HEK293 (cell line): Measurements from ENCODE around the gene PMF1.

ENCODE experiments used
- GLI4 ChIP-seq: fragments of 450-650 bp; formaldehyde crosslinking; IDR thresholded peaks from 2 replicates; pipeline ENCODE4 v1.5.1; 2016; ENCODE audit warnings: missing biosample characterization, missing genetic modification characterization
- IKZF3 ChIP-seq: fragments of 450-650 bp; IDR thresholded peaks from 2 replicates; pipeline ENCODE4 v1.5.0; 2018; ENCODE audit warnings: missing biosample characterization, mild to moderate bottlenecking, missing genetic modification characterization, moderate library complexity
- KLF1 ChIP-seq: fragments of 450-650 bp; formaldehyde crosslinking; IDR thresholded peaks from 2 replicates; pipeline ENCODE4 v1.5.1; 2016; ENCODE audit warnings: missing biosample characterization, missing genetic modification characterization
- ZBTB11 ChIP-seq: fragments of 450-650 bp; formaldehyde crosslinking; conservative IDR thresholded peaks from 2 replicates; pipeline ENCODE4 v1.5.1; 2016; ENCODE audit warnings: low read depth, missing biosample characterization, missing genetic modification characterization
- ZNF140 ChIP-seq: fragments of 450-650 bp; formaldehyde crosslinking; IDR thresholded peaks from 2 replicates; pipeline ENCODE4 v1.5.1; 2016; ENCODE audit warnings: missing biosample characterization, missing genetic modification characterization
- ZNF169 ChIP-seq: fragments of 450-650 bp; formaldehyde crosslinking; IDR thresholded peaks from 2 replicates; pipeline ENCODE4 v1.5.1; 2016; ENCODE audit warnings: missing biosample characterization, missing genetic modification characterization
- ZNF184 ChIP-seq: fragments of 450-650 bp; IDR thresholded peaks from 2 replicates; pipeline ENCODE4 v1.5.1; 2018; ENCODE audit warnings: missing biosample characterization, mild to moderate bottlenecking, missing genetic modification characterization
- ZNF248 ChIP-seq: fragments of 450-650 bp; formaldehyde crosslinking; IDR thresholded peaks from 2 replicates; pipeline ENCODE4 v1.5.1; 2017; ENCODE audit warnings: missing biosample characterization, missing genetic modification characterization
- ZNF37A ChIP-seq: fragments of 450-650 bp; IDR thresholded peaks from 2 replicates; pipeline ENCODE4 v1.5.1; 2018; ENCODE audit warnings: missing biosample characterization, missing genetic modification characterization
- ZNF394 ChIP-seq: fragments of 450-650 bp; formaldehyde crosslinking; IDR thresholded peaks from 2 replicates; pipeline ENCODE4 v1.5.1; 2016; ENCODE audit warnings: missing biosample characterization, missing genetic modification characterization, mild to moderate bottlenecking, moderate library complexity, borderline replicate concordance
- ZNF426 ChIP-seq: fragments of 450-650 bp; formaldehyde crosslinking; IDR thresholded peaks from 2 replicates; pipeline ENCODE4 v1.5.1; 2017; ENCODE audit warnings: missing biosample characterization, missing genetic modification characterization, mild to moderate bottlenecking, inconsistent platforms, moderate library complexity
- ZNF624 ChIP-seq: fragments of 450-650 bp; formaldehyde crosslinking; IDR thresholded peaks from 2 replicates; pipeline ENCODE4 v1.5.1; 2017; ENCODE audit warnings: missing biosample characterization, missing genetic modification characterization
- ZNF658 ChIP-seq: fragments of 450-650 bp; formaldehyde crosslinking; IDR thresholded peaks from 2 replicates; pipeline ENCODE4; 2016; ENCODE audit warnings: missing biosample characterization, missing genetic modification characterization
- ZNF660 ChIP-seq: fragments of 450-650 bp; IDR thresholded peaks from 2 replicates; pipeline ENCODE4 v1.5.1; 2018; ENCODE audit warnings: missing biosample characterization, mild to moderate bottlenecking, missing genetic modification characterization
- TF ChIP-seq, protein P1 (sequence below): fragments of 450-650 bp; formaldehyde crosslinking; IDR thresholded peaks from 2 replicates; pipeline ENCODE4 v1.5.1; 2016; ENCODE audit warnings: missing biosample characterization, missing genetic modification characterization, low read depth
- TF ChIP-seq, protein P2 (sequence below): fragments of 450-650 bp; IDR thresholded peaks from 2 replicates; pipeline ENCODE4 v1.5.1; 2018; ENCODE audit warnings: missing biosample characterization, missing genetic modification characterization
- TF ChIP-seq, protein P3 (sequence below): fragments of 450-650 bp; formaldehyde crosslinking; optimal IDR thresholded peaks from 2 replicates; pipeline ENCODE3; 2016; ENCODE audit warnings: missing biosample characterization, mild to moderate bottlenecking, missing genetic modification characterization
- TF ChIP-seq, protein P4 (sequence below): fragments of 450-650 bp; formaldehyde crosslinking; IDR thresholded peaks from 2 replicates; pipeline ENCODE4 v1.5.1; 2017; ENCODE audit warnings: missing biosample characterization, missing genetic modification characterization
- TF ChIP-seq, protein P5 (sequence below): fragments of 450-650 bp; formaldehyde crosslinking; IDR thresholded peaks from 2 replicates; pipeline ENCODE4 v1.5.1; 2016; ENCODE audit warnings: missing biosample characterization, missing genetic modification characterization
- TF ChIP-seq, protein P6 (sequence below): fragments of 450-650 bp; formaldehyde crosslinking; IDR thresholded peaks from 2 replicates; pipeline ENCODE4; 2016; ENCODE audit warnings: missing biosample characterization, missing genetic modification characterization

The PMF1 gene

GRCh38 chr1:156212833-156213643 is at the start of gene PMF1 (continued):
- TF ChIP-seq, protein P1, sequence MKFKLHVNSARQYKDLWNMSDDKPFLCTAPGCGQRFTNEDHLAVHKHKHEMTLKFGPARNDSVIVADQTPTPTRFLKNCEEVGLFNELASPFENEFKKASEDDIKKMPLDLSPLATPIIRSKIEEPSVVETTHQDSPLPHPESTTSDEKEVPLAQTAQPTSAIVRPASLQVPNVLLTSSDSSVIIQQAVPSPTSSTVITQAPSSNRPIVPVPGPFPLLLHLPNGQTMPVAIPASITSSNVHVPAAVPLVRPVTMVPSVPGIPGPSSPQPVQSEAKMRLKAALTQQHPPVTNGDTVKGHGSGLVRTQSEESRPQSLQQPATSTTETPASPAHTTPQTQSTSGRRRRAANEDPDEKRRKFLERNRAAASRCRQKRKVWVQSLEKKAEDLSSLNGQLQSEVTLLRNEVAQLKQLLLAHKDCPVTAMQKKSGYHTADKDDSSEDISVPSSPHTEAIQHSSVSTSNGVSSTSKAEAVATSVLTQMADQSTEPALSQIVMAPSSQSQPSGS (tag by site-specific recombination), result 0 out of 2 replicates have a peak, but pooled peaks have one; percentile 46
- TF ChIP-seq, protein P2, sequence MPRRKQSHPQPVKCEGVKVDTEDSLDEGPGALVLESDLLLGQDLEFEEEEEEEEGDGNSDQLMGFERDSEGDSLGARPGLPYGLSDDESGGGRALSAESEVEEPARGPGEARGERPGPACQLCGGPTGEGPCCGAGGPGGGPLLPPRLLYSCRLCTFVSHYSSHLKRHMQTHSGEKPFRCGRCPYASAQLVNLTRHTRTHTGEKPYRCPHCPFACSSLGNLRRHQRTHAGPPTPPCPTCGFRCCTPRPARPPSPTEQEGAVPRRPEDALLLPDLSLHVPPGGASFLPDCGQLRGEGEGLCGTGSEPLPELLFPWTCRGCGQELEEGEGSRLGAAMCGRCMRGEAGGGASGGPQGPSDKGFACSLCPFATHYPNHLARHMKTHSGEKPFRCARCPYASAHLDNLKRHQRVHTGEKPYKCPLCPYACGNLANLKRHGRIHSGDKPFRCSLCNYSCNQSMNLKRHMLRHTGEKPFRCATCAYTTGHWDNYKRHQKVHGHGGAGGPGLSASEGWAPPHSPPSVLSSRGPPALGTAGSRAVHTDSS (tag by site-specific recombination), result no peak
- TF ChIP-seq, protein P3, sequence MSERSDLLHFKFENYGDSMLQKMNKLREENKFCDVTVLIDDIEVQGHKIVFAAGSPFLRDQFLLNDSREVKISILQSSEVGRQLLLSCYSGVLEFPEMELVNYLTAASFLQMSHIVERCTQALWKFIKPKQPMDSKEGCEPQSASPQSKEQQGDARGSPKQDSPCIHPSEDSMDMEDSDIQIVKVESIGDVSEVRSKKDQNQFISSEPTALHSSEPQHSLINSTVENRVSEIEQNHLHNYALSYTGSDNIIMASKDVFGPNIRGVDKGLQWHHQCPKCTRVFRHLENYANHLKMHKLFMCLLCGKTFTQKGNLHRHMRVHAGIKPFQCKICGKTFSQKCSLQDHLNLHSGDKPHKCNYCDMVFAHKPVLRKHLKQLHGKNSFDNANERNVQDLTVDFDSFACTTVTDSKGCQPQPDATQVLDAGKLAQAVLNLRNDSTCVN (tag by site-specific recombination), result peak; percentile 67
- TF ChIP-seq ZNF248 (tag by site-specific recombination), result no peak
- TF ChIP-seq, protein P4, sequence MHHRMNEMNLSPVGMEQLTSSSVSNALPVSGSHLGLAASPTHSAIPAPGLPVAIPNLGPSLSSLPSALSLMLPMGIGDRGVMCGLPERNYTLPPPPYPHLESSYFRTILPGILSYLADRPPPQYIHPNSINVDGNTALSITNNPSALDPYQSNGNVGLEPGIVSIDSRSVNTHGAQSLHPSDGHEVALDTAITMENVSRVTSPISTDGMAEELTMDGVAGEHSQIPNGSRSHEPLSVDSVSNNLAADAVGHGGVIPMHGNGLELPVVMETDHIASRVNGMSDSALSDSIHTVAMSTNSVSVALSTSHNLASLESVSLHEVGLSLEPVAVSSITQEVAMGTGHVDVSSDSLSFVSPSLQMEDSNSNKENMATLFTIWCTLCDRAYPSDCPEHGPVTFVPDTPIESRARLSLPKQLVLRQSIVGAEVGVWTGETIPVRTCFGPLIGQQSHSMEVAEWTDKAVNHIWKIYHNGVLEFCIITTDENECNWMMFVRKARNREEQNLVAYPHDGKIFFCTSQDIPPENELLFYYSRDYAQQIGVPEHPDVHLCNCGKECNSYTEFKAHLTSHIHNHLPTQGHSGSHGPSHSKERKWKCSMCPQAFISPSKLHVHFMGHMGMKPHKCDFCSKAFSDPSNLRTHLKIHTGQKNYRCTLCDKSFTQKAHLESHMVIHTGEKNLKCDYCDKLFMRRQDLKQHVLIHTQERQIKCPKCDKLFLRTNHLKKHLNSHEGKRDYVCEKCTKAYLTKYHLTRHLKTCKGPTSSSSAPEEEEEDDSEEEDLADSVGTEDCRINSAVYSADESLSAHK (tag by site-specific recombination), result no peak; the same call in 1 of the 2 replicates
- TF ChIP-seq ZNF394 (tag by site-specific recombination), result peak; percentile 91
- TF ChIP-seq ZNF169 (tag by site-specific recombination), result no peak
- 0 out of 2 replicates have a peak, but pooled peaks have one; percentile 35 for TF ChIP-seq KLF1
- TF ChIP-seq ZNF660 (tag by site-specific recombination), result peak; percentile 74; the same call in 1 of the 2 replicates
- no peak for TF ChIP-seq ZNF184
- TF ChIP-seq ZNF658 (tag by site-specific recombination), result no peak
- TF ChIP-seq, protein P5, sequence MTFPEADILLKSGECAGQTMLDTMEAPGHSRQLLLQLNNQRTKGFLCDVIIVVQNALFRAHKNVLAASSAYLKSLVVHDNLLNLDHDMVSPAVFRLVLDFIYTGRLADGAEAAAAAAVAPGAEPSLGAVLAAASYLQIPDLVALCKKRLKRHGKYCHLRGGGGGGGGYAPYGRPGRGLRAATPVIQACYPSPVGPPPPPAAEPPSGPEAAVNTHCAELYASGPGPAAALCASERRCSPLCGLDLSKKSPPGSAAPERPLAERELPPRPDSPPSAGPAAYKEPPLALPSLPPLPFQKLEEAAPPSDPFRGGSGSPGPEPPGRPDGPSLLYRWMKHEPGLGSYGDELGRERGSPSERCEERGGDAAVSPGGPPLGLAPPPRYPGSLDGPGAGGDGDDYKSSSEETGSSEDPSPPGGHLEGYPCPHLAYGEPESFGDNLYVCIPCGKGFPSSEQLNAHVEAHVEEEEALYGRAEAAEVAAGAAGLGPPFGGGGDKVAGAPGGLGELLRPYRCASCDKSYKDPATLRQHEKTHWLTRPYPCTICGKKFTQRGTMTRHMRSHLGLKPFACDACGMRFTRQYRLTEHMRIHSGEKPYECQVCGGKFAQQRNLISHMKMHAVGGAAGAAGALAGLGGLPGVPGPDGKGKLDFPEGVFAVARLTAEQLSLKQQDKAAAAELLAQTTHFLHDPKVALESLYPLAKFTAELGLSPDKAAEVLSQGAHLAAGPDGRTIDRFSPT (tag by site-specific recombination), result peak; percentile 97
- no peak for TF ChIP-seq ZNF426 (tag by site-specific recombination)
- no peak for TF ChIP-seq ZNF37A (tag by site-specific recombination)
- TF ChIP-seq GLI4 (tag by site-specific recombination), result 0 out of 2 replicates have a peak, but pooled peaks have one; percentile 18
- peak; percentile 71 for TF ChIP-seq IKZF3 (tag by site-specific recombination)
- TF ChIP-seq, protein P6, sequence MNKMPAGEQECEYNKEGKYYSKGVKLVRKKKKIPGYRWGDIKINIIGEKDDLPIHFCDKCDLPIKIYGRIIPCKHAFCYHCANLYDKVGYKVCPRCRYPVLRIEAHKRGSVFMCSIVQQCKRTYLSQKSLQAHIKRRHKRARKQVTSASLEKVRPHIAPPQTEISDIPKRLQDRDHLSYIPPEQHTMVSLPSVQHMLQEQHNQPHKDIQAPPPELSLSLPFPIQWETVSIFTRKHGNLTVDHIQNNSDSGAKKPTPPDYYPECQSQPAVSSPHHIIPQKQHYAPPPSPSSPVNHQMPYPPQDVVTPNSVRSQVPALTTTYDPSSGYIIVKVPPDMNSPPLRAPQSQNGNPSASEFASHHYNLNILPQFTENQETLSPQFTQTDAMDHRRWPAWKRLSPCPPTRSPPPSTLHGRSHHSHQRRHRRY (tag by site-specific recombination), result no peak
- peak; percentile 32; the same call in 1 of the 2 replicates for TF ChIP-seq ZBTB11 (tag by site-specific recombination)
- no peak for TF ChIP-seq ZNF140 (tag by site-specific recombination)
- no peak for TF ChIP-seq ZNF624 (tag by site-specific recombination)
